OCI-M1 (cell line): ENCODE results near the gene CBLB.

ENCODE experiments used
- DNase-seq: peaks from one replicate; lab custom pipeline; 2025; lab: John Stamatoyannopoulos, UW

CBLB gene

DNA sequence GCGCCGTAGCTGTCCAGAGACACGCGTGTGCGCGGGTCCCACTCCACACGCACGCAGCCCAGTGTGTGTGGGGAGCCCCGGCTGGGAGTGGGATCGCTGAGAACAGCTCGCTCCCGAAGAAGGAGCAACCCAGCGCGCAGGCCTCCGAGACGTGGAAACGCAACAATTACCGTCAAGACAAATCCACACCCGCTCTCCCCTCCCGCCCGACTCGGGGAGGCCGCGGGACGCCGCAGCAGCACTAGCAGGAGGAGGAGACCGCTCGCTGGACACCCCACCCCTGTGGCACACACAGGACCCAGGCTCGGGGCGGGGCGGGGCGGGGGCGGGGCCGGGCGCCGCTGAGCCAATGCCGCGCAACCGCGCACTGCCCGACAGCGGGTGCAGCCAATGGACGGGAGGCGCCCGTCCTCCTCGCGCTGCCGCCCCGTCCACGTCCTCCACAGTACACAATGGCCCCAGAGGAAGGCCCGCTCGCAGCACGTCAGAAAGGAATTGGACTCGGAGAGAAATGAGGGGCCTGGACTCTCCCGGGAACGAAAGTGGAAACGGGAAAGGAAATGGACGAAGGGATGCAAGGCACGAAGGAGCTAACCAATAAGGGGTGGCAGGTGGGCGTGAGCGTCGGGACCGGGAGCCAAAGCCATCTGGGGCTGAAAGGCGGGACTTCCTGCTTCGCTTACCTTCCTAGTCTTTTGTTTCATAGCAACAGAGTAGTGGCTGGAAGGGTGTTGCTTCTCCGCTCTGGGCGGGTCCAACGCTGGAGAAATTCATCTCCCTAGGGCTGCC, at the start of gene CBLB:
TSS of gene CBLB (minus strand) at position 271 of the 789 bp plus-strand sequence. CDS start 1,435 bp downstream, outside the sequence.
- DNase-seq = peak; percentile 95

DNA sequence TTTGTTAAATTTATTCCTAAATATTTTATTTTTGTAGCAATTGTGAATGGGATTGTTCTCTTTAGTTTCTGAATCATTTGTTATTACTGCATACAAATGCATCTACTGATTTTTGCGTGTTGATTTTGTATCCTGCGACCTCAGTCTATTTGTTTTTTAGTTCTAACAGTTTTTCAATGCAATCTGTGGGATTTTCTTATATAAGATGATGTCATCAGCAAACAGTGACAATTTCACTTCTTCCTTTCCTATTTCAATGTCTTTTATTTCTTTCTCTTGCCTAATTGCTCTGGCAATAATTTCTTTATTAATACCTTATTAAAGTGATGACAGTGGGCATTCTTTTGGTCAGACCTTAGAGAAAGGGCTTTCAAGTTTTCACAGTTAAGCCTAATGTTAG, 48.0 kb upstream of the CBLB start:
- no peak for DNase-seq

DNA sequence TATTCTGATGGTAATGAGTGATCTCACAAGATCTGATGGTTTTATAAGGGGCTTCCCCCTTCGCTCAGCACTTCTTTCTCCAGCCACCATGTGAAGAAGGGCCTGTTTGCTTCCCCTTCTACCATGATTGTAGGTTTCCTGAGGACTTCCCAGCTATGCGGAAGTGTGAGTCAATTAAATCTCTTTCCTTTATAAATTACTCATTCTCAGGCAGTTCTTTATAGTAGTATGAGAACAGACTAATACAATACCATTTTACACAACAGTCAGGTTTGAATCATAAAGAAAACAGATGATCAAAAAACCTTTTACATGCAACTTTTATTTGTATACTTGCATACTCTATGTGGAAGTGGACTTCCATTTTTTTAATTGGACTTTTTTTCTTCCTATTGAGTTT, 46.7 kb upstream of the CBLB start:
- no peak for DNase-seq

DNA sequence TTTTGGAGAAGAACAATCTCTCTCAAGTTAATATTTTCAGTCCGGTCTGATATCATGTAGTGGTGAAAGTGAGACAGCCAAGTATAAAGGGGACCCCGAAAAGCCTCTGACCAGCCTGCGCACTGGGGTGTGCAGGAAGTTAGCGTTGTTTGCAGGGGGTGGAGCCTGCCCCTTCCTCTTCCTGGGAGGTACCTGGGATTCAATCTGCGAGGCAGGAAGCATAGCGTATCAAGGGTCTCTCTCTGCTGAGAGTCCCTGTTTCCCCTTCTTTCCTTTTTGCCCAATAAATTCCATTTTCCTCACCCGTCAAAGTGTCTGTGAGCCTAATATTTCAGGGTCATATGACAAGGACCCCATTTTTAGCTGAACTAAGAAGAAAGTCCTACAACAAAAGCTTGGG, 44.8 kb upstream of the CBLB start:
- DNase-seq = no peak

DNA sequence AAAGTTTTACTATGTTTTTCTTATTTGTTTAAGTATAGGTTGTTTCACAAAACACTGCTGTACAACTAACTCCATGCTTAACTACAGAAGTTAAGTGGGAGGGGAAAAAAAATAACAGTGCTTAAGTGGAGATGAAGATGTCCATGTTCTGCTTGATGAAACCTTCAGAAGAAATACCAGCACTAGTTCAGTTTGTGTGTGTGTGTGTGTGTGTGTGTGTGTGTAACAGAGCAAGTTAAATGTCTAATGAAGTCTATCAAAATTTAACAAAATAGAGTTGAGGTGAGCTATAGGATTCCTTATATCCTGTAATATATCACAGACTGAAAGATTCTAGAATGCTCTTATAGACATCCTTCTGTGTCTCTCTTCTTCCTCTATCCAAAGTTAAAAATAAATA, 44.1 kb upstream of the CBLB start:
- DNase-seq = no peak

DNA sequence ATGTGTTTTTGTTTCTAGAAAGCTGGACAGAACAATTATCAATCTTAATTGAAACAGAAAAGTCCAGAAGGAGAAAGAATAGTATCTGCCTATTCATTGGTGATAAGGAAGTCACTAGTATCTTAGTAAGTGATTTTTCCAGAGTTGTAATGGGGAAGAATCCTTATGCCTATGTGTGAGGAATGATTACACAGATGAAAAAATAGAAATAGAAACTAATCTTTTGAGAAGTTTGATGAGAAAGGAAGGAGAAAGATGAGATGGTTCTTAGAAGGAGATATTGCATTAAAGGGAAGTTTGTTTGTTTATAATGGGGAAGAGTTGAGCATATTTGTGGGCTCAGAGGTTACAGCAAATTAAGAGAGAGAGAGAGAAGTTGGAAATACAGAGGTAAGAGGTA, 42.7 kb upstream of the CBLB start:
- DNase-seq = no peak

DNA sequence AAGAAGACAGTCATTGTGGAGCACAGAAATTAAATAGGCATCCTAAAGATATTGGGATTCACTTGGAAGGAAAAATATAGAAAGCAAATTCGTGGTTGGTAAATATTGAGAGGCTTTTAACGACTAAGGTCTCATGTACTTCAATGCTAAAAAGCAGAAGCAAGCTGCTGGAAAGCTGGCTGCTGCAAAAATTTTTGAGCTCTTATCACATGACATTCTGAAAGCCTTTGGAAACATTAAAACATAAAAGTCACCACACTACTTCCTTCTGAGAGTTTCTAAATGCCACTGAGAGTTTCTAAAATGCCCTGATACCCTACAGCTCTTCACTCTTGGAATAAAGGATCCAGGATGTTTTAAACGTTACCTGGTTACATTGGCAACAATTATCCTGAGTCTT, 39.0 kb upstream of the CBLB start:
- DNase-seq = peak; percentile 87

DNA sequence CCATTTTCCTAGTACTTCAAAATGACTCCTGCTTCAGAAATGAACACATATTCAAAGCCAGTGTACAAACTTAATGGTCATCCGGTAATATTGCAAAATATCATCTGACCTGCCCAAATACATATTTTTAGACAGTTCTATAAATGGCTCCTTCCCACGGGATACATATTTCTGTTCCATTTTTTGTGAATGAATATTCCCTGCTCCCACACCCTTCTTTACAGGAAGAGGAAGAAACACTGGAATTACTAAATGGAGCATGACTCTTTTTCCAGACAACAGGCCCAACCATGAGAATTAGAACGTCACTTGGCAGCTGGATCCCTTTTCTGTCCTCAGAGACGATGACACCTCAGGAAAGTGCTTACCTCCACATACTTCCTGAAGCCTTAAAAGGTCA, 38.0 kb upstream of the CBLB start:
- no peak for DNase-seq

DNA sequence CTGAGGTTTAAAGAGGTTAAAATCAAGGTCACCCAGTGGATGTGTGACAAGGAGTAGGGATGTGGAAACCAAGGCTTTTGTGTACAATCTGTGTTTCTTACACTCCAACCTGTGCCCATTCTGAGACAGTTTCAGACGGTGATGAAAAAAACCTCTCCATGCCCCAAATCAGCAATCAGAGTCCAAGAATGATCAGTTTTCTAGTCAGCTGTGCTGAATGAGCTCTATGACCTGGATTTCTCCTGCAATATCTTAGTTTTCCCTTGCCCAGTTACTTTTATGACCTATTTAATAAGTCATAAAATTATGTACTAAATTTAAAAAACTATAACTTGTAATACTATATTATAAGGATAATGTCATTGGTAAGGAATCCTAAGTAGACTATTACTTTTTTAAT, 37.5 kb upstream of the CBLB start:
- no peak for DNase-seq

DNA sequence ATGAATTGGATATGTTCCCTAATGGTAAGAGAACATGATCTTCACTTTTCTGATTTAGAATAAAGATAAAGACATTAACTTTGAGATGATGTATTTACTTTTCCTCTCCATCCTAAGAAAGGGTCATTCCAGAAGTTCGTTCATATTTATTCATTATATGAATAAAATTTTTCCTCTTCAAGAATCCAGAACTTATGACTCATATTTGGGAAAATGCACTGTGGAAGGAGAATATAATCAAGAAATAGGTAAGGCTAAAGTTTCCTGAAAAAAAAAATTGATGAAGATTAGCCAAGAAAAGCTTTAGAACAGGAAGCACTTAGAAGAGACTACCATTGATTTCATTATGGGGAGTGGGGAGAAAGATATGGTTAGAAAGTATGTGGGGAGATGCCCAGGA, 36.5 kb upstream of the CBLB start:
- DNase-seq = no peak

DNA sequence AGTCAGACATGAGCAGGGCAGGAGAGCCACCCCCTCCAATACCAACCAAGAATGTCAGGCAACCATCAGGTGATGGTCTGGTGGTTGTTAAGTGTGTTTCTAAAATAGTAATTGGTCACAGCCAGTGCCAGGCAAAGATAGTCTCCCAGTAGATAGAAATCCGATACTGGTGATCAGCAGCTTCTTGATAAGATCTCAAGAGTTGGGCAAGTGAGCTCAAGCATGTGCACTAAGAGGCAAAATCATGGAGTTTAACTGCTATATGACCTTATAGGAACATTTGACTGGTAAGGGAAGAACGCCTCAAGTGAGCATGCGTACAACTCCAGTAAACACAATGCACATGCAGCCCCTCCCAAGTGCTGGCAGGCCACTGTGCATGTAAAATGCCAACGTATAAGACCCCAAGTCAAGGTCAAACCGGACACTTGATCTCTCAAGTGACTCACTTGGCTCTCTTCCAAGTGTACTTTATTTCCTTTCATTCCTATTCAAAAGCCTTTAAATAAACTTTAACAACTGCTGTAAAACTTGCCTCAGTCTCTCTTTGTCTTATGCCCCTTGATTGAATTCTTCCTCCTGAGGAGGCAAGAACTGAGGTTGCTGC, 36.0 kb upstream of the CBLB start:
- DNase-seq = no peak

DNA sequence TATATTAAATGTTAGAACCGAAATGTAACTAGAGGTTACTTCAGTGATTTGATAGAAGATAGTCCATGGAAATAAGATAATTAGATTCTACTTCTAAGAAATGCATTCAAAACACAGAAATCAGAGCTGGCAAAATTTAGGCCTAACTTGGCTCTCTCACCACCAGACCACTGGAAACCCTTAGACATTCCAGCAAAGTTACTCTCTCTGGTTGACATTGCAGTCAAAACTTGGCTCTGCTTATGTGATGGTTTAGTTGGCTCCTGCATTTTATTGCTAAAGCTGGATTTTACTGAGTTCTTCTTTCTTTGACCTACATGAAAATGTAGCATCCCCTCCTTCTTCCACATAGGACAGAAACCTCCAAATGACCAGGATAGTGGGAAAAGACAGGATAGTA, 35.4 kb upstream of the CBLB start:
- DNase-seq = no peak

DNA sequence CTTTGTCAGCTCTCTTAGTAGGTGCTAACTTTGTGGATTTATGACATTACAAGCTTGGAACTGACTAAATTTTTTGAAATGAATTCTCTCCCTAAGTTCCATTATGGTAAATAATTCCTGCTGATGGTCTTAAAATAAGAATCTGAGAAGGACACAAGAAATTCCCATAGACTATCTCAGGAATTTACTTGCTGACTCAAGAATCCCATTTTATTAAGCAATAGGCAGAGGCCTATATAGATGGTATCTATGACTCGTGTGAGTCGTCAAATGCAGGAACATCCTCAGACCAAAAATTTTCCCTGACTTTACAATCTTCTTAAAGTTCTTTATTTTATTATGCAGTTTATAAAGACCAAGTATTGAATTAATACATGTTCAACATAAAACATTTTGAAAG, 30.7 kb upstream of the CBLB start:
- peak; percentile 14 for DNase-seq

DNA sequence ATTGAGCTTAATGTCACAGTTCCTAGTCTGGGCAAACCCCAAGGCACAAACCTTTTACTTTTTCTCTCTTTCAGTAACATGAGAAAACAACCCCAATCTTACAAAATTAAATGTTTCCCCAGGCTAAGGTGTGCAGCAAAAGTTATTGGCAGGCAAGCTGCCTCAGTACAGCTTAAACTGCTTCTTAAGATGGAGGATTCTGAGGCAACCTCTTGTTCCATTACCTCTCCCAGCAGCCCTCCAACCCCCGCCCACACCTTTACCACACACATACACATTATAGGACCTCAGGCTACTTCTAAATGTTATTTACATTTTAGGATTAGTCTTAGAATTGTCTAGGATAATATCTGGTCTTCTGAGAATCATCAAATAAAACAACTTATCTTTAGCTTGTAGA, 22.3 kb upstream of the CBLB start:
- DNase-seq = no peak

DNA sequence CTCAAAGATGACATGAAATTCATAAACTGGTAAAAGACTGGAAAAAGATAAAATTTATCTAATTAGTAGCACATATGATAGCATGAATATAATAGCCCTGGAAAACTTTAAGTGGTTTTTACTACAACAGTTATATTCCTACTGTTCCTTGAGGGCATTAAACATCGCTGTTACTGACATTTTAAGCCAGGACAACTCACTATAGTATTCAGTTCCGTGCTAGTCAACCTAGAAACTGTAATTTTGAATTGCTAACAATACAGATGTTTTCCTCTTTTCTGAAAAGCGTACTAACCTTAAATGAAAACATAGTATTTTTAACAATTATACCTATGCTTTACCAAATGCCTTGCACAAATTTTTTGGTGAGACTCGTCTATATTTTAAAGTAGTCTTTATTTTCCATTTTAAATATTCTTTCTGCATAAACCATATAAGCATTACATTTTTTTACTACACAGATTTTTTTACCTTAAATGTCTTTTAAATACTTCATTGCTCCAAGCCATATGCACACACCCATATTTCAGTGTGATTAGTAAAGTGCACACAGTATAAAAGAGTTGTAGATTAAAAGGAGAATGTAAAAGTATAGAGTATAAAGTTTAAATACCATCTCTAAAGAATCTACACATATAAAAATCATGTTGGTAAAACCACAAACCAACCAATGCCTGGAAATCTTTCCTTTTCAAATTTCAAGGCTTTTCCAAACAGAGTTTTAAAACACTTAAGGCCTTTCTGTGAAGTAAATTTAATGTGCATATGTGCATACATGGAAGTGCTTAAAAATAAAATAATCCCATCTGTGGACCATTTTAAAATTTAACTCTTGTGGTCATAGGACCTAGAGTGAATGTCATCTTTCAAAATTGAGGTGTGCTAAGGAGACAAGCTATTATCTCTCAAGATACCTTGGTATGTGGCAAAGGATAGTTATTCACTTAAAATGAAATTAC, 20.1 kb upstream of the CBLB start:
- DNase-seq = no peak

DNA sequence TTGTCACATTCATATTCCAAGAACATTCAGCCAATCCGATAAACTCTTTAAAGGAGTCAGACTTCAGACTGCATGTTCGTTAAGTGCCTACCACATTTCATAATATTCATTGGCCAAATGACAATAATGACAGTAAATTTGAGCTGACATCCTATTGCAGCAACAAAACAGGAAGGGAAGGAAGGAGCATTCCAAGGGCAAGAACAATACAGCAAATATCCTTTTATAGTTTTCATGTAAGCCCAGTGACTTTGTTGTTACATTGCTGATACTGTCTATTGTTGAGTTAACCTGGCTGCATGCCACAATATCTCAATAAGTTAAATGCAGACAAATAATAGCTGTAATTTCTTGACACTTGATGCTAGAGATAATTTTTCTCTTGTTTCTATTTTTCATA, 16.4 kb upstream of the CBLB start:
- no peak for DNase-seq

DNA sequence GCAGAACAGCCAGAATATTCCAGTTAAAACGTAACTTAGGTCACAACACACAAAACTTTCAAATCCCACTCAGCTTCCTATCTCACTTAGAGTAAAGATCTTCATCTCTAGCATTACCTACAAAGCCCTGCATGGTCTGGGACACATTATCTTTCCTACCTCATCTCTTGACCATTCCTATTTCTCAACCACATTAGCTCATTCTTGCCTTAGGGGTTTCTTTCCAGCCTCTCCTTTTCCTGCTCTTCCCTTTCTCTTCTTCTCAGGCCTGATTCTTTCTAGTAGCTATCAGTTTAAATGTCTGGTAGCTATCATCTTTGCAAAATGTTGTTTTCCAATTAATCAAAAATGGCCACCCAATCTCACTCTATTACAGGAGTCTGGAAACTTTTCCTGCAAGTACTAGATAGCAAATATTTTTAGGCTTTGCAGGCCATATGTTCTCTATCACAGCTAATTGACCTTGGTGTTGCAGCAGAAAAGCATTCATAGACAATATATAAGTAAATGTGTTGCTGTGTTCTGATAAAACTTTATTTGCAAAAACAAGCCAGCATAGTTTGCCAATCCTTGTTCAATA, 15.1 kb upstream of the CBLB start:
- no peak for DNase-seq

DNA sequence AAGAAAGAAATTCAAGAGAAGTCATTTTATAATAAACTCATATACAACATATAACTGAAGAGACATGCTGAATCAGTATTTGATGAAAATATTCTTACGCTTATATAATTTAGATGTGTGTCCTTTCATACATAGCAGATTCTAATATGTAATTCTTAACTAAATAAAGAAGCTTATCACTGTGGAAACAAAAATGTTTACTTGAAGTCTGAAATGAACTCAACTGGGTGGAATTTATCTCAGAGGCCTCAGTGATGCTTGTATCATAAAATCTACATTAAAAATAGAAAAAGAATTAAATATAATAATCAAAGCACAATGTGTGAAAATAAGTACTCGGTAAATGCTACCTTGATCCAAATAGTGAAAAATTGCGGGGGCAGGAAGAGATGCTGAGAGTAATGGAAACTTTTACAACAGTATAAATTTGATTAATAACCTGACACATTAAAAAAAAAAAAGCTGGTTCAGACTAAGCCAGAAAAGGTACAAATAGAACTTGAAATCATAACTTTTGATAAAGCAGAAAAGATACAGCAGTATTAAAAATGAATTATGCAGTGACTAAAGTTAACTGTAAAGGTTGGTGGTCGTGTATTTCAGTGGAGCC, 12.0 kb upstream of the CBLB start:
- no peak for DNase-seq

DNA sequence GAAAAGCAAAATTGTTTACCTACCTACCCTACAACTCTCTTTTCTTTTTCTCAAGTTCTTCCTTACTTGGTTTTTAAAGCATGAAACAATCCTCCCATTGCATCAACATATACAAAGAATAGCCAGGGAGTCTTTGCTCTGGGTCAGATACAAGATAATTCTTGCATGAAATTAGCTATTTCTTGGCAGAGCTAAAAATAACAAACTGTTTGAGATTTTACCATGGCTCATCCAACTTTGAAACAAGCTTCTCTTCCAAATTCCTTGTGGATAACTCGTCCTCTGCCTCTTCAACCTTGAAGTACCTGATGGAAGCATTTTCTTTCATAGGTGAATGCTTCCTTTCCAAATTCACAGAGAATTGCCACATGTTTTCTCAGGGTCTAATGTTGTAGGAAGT, 9.2 kb upstream of the CBLB start:
- DNase-seq = no peak

DNA sequence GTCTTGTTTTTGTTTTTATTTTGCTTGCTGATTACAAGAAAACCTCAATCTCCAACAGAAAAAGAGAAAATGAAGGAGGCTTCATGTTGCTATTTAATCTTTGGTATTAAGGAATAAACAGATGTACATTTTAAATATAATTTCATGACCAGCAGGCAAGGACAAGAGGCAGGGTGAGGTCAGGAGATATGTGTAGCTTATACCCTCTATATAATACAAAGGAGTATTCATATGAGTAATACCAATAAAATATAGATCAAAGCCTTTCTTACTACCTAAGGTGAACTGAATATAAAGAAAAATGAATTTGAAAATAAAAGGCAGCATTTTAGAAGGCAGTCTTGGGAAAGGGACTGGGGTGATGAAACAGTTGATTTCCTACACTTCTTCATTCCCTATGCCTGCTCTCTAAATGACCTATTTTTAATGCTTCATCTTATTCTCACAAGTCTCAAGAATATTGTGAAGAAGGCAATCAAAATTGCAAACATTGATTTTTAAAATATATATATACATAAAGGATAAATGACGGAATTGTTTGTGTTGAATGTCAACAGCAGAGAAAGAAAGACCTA, 8.6 kb upstream of the CBLB start:
- peak; percentile 17 for DNase-seq

DNA sequence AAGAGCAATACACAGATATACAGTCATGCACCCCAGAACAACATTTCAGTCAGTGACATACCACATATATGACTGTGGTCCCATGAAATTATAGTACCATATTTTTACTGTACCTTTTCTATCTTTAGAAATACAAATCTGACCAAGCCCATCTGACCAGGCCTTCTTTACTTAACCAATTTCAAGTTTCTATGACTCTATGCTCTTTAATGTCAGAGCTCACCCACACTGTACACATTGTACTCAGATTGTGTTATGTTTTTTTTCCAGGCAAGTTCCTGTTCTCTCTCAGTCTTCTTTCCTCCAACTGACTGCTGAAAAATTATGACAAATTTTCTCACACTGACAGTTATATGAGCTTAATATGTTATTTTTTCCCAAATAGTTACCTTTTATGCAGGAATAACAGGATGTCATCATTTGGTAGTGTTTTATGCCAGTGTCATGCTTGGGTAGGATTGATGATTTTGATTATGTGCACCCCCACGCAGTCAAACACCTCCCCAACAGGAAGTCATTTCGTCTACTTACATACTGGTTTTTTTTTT, 8.0 kb upstream of the CBLB start:
- no peak for DNase-seq
